ENCODE results near the gene CDKN2B. TPM values are rescaled to one million over a fixed set of nuclear protein-coding genes. Genes with fewer than 3 reads are reported as not detected.
"Not testable (repeated sequence)": the region's sequence is repeated elsewhere in the genome, so short reads cannot be mapped to it uniquely, and the experiment has no call there.

Gene CDKN2B
- total RNA-seq, 1 donor from 2014 or later, result not detected

- Mint-ChIP-seq H3K4me1 (peaks cover 8% of the 10 kb centered on the region), H3K27me3 (ENCODE audit: low read depth) (peaks cover 65% of the 10 kb centered on the region), H3K27ac (ENCODE audit: unreplicated experiment) (no peak overlapping the region), H3K4me3 (no peak overlapping the region), H3K9me3 (peaks cover 11% of the 10 kb centered on the region), H3K36me3 (ENCODE audit: low read depth) (peaks cover 5% of the 10 kb centered on the region)
- DNase-seq (ENCODE audit: low read depth, low spot score), result no peak
- TF ChIP-seq, protein P1, sequence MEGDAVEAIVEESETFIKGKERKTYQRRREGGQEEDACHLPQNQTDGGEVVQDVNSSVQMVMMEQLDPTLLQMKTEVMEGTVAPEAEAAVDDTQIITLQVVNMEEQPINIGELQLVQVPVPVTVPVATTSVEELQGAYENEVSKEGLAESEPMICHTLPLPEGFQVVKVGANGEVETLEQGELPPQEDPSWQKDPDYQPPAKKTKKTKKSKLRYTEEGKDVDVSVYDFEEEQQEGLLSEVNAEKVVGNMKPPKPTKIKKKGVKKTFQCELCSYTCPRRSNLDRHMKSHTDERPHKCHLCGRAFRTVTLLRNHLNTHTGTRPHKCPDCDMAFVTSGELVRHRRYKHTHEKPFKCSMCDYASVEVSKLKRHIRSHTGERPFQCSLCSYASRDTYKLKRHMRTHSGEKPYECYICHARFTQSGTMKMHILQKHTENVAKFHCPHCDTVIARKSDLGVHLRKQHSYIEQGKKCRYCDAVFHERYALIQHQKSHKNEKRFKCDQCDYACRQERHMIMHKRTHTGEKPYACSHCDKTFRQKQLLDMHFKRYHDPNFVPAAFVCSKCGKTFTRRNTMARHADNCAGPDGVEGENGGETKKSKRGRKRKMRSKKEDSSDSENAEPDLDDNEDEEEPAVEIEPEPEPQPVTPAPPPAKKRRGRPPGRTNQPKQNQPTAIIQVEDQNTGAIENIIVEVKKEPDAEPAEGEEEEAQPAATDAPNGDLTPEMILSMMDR (conservative IDR thresholded peaks at IDR 0.05), result no peak
Measured at GRCh38 chr9:21961569-21961968, 47.5 kb downstream of the CDKN2B start.

DNA sequence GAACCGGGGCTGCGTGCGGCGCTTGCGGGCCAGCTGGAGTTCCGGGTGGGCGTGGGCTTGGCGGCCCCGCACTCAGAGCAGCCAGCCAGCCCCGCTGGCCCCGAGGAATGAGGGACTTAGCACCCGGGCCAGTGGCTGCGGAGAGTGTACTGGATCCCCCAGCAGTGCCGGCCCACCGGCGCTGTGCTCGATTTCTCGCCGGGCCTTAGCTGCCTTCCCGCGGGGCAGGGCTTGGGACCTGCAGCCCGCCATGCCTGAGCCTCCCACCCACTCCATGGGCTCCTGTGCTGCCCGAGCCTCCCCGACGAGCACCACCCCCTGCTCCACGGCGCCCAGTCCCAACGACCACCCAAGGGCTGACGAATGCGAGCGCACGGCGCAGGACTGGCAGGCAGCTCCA, 49.8 kb downstream of the CDKN2B start:
- not testable (repeated sequence) for DNase-seq (ENCODE audit: low read depth, low spot score); H3K4me1 Mint-ChIP-seq; H3K27ac Mint-ChIP-seq (ENCODE audit: unreplicated experiment); H3K36me3 Mint-ChIP-seq (ENCODE audit: low read depth); H3K4me3 Mint-ChIP-seq
- Mint-ChIP-seq H3K9me3 (peaks cover 11% of the 10 kb centered on the region), H3K27me3 (ENCODE audit: low read depth) (peaks cover 51% of the 10 kb centered on the region)

- Mint-ChIP-seq H3K4me3 (no peak overlapping the region), H3K9me3 (peaks cover 11% of the 10 kb centered on the region), H3K27ac (ENCODE audit: unreplicated experiment) (no peak overlapping the region), H3K27me3 (ENCODE audit: low read depth) (peaks cover 46% of the 10 kb centered on the region), H3K4me1 (no peaks in the 10 kb centered on the region), H3K36me3 (ENCODE audit: low read depth) (peaks cover 4% of the 10 kb centered on the region)
- no peak for DNase-seq (ENCODE audit: low read depth, low spot score)
- TF ChIP-seq, protein P1 (conservative IDR thresholded peaks at IDR 0.05), result no peak
Measured at GRCh38 chr9:21958833-21959232, 50.3 kb downstream of the CDKN2B start.

Other genes with a start within 250 kb of the CDKN2B start
- gene MTAP, start 206.7 kb downstream of the CDKN2B start, total RNA-seq, result 90.1 and 106 TPM in 2 replicates
- 0.68 TPM in 1 of 2 replicates, not detected in the other for gene CDKN2A, start 14.9 kb downstream of the CDKN2B start, total RNA-seq
- gene CDKN2B-AS1, start 14.5 kb downstream of the CDKN2B start, total RNA-seq, result 0.21 TPM in 1 of 2 replicates, not detected in the other